GM18505 (cell line): Measurements from ENCODE around the gene WRNIP1.

Experiments
- ATAC-seq: cut with Tn5 transposase; IDR thresholded peaks from one replicate; pipeline ENCODE4 v1.9.1; 2021; ENCODE audit not compliant: unreplicated experiment
- POLR2A ChIP-seq: IDR thresholded peaks from 4 replicates; pipeline ENCODE4 v1.6.1; 2011; ENCODE audit warnings: borderline replicate concordance; ENCODE audit not compliant: insufficient read depth, insufficient read length; ENCODE audit errors: extremely low read depth

Gene WRNIP1

GRCh38 chr6:2765166-2765895, at the start of gene WRNIP1:
Gene WRNIP1, plus strand, starts transcription at chr6:2765393. Its CDS starts 230 bp downstream, at chr6:2765623.
- peak; percentile 83 for ATAC-seq
- peak; percentile 38 for TF ChIP-seq POLR2A

DNA sequence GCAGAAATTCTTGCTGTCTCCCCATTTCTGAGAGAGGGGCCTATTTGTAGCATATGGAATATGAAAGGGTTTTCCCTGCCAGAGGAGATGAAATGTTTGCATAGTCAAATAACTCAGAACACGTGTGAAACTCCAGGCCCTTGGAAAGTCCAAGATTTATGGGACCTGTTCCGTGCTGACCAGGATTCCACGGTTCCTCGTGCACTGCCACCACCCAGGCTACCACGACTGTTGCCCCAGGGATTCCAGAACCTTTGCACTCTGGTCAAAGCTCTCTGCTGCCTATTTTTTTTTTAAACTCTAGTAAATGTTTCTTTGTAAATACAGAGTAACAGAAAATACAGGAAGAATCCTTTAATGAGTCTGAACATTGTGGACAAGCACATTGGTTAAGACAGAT, 49.5 kb upstream of the WRNIP1 start:
- TF ChIP-seq POLR2A = no peak
- ATAC-seq = no peak

GRCh38 chr6:2716936-2717700, 48.1 kb upstream of the WRNIP1 start:
- ATAC-seq = no peak
- TF ChIP-seq POLR2A = no peak

- no peak for TF ChIP-seq POLR2A
- ATAC-seq = no peak
Observed at GRCh38 chr6:2718334-2719092, 46.7 kb upstream of the WRNIP1 start.

DNA sequence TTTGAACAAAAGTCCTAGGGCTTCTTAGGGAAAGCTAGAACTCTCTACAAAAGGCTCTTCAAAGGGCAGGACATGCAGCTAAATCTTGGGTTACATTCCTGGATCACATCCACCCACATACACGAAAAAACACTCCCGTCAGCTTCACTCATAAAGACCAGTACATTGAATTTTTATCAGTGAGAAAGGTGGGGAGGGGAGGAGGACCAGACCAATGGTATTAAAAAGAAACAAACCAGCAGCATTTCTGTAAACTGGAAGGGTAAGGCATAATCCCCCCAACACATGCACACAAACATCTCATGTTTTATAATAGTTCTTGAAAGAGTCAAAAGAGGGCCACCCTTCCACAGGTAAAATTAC, 46.1 kb upstream of the WRNIP1 start:
- TF ChIP-seq POLR2A = no peak
- ATAC-seq = no peak

- TF ChIP-seq POLR2A = no peak
- ATAC-seq = no peak
Observed at GRCh38 chr6:2721219-2721618, 44.0 kb upstream of the WRNIP1 start.

DNA sequence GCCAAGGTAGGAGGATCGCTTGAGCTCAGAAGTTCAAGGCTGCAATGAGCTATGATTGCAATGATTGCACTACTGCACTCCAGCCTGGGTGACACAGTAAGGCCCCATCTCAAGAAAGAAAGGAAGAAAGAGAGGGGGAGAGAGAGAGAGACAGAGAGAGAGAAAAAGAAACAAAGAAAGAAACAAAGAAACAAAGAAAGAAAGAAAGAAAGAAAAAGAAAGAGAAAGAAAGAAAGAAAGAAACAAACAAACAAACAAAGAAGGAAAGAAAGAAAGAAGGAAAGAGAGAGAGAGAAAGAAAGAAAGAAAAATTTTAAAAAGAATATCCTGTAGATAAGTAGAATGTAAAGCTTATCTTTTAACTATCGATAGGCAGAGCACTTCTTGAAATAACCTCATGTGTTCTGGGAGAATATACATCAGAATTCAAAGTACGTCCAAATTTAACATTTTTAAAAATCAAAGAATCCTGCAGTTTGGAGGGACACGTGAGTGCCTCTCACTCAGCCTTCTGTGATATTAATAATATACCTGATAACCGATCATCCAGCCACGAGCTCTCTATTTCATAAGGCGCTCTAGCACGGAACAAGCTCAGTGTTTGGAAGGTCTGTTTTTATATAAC, 39.7 kb upstream of the WRNIP1 start:
- no peak for ATAC-seq
- no peak for TF ChIP-seq POLR2A

- no peak for ATAC-seq
- no peak for TF ChIP-seq POLR2A
Observed at GRCh38 chr6:2725999-2726567, 39.1 kb upstream of the WRNIP1 start.

DNA sequence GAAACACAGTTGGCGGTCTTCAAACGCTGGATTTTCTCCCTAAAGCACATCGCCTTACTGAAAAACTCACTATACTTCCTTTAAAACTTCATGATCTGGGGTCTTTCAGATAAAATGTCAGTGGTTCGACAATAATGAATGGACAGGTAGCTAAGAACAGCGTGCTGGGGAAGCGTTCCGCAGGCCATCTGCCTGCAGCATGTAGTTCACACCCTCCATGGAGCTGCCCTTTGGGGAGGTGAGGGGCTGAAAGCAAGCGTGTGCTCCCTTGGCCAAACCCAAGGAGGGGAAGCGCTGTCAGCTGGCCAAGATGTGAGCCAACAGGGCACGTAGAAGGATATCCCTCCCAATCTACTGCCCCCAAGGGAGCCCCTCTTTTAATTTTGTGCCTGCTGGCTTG, 35.3 kb upstream of the WRNIP1 start:
- no peak for ATAC-seq
- TF ChIP-seq POLR2A = no peak

GRCh38 chr6:2730353-2731107, 34.7 kb upstream of the WRNIP1 start:
- TF ChIP-seq POLR2A = no peak
- ATAC-seq = no peak

DNA sequence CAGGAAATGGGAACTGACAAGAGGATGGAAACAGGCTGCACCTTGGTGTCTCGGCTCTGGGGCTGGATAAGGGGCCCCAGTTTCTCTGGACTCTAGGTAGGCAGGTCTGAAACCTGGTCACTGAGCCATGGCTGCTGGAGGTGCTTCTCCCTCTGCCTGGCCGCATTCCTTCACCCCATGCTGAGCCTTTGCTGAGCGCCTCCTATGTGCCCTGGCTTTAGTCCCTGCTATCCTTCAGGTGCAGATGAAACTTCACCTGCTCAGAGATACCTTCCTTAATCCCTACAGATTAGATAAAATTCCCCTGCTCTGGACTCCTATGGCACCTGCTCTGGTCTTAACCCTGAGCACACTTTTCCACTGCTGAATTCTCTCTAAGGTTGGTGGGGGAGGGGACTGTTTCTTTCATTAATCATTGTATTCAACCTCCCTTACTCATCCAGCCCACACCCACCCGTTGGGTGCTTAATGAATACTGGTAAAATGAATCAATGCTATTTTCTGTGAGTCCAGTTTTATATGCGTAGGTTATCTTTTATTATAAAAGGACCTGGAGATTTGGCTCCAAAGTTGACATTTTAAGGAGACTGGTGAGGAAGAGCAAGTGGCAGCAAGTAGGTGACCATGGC, 33.8 kb upstream of the WRNIP1 start:
- no peak for TF ChIP-seq POLR2A
- ATAC-seq = no peak
